Nephron (organoid): Measurements from ENCODE around the gene PBX1.

ENCODE experiments used
- H3K27ac Mint-ChIP-seq, 3 experiments: 2 replicates each; pipeline ENCODE4 v1.8.0; 2020; ENCODE audit warnings: mixed read lengths in 3 of 3, mild to moderate bottlenecking in 2 of 3, moderate library complexity in 1 of 3
- H3K27me3 Mint-ChIP-seq: 2 replicates; pipeline ENCODE4 v1.8.0; 2021; ENCODE audit warnings: low read depth, mild to moderate bottlenecking, moderate library complexity, mixed read lengths
- H3K36me3 Mint-ChIP-seq: 2 replicates; pipeline ENCODE4 v1.8.0; 2020; ENCODE audit warnings: low read depth, mixed read lengths
- H3K4me1 Mint-ChIP-seq: 2 replicates; pipeline ENCODE4 v1.8.0; 2020; ENCODE audit warnings: mixed read lengths
- H3K4me3 Mint-ChIP-seq, 3 experiments: 2 replicates each; pipeline ENCODE4 v1.8.0; 2020; ENCODE audit warnings: mild to moderate bottlenecking in 3 of 3, mixed read lengths in 3 of 3, moderate library complexity in 2 of 3
- H3K9me3 Mint-ChIP-seq: 2 replicates; pipeline ENCODE4 v1.8.0; 2020; ENCODE audit warnings: mixed read lengths
- CTCF ChIP-seq, 3 experiments: fragments of 200-600 bp; sonication (generic); IDR thresholded peaks; one replicate each; pipeline ENCODE4 v1.5.0; 2021; ENCODE audit warnings: antibody characterized with exemption in 3 of 3; ENCODE audit not compliant: unreplicated experiment in 3 of 3

Gene PBX1

DNA sequence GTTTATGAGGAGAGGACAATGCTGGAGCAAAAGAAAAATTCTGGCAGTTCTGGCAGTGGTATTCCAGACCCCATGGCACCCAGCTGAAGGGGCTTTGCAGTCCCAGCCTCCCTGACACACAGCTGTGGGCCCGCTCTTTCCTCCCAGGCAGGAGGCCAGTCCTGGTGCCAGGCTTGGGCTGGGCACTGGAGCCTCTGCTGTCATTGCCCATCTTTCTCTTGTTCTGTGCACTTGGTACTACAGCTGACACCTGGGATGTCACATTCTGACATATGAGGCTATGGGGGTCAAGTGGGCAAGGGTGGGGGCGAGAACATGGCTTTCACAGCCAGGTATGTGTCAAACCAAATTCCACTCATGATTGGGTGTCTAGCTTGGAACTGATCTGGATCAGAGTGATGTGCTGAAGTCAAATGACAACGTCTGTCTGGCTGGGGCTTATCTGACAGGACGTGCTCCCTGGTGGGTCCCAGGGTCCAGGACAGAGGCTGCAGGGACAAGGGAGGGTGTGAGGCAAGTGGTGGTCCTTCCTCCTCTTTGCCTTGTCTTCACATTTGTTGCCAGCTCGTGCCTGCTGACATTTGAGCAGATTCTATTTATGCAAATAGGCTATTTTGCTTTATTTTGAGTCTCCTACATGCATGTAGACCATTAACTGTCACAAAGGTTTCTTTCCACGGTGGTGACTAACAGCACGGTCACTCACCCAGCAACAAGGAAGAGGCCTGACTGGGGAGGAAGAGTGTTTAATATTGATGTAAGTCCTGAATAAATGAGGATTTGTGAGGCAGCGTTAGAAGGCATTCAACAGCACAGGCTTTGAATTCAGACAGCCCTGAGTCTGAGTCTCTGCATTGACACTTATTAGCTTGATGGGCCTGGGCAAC, 336.3 kb downstream of the PBX1 start:
- Mint-ChIP-seq H3K4me1 (no peaks in the 10 kb centered on the region), H3K9me3 (peaks cover 9% of the 10 kb centered on the region), H3K27me3 (no peaks in the 10 kb centered on the region), H3K27ac (no peak overlapping the region), H3K4me3 (no peak overlapping the region), H3K36me3 (no peaks in the 10 kb centered on the region)
- TF ChIP-seq CTCF (IDR thresholded peaks at IDR 0.05; ENCODE audit: unreplicated experiment in 3 of 3) = no peak

DNA sequence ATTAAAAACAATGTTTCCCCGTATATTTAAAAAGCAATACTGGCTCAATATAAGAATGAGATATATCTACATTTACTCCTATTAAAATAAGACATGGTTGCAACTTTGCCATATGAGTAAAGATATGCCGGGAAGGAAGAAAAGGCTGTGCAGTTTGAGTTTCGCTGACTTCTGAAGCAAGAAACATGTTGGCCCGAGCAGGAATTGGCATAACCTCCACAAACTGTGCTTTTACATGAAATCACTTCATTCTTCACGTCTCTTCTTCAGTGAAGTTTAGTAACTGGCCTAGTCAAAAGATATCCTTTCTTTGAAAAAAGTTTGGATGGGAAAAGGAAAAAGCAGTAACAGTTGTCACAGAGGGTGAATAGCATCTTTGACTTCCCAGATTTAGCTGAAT, 342.0 kb downstream of the PBX1 start:
- Mint-ChIP-seq H3K4me3 (no peak overlapping the region), H3K36me3 (no peaks in the 10 kb centered on the region), H3K27ac (no peak overlapping the region), H3K4me1 (no peaks in the 10 kb centered on the region), H3K27me3 (no peaks in the 10 kb centered on the region), H3K9me3 (peaks cover 9% of the 10 kb centered on the region)
- TF ChIP-seq CTCF (IDR thresholded peaks at IDR 0.05; ENCODE audit: unreplicated experiment in 3 of 3) = no peak
